Smooth muscle cell (in vitro differentiated cells): ENCODE data around the gene FBN1. TPM values are rescaled to one million over a fixed set of nuclear protein-coding genes. Genes with fewer than 3 reads are reported as not detected.
A peak's percentile ranks its signal among the peaks of the same experiment; 100 is the strongest.

Experiments used
- DNase-seq: peaks from one replicate; lab custom pipeline; 2025; ENCODE audit not compliant: unreplicated experiment; lab: John Stamatoyannopoulos, UW
- H2AFZ ChIP-seq: fragments of 200-600 bp; sonication (generic); 2 replicates; pipeline ENCODE4 v1.6.0; 2016; ENCODE audit warnings: antibody characterized with exemption, low read depth, mild to moderate bottlenecking
- H3F3A ChIP-seq: fragments of 200-600 bp; sonication (generic); 2 replicates; pipeline ENCODE4 v1.6.0; 2017; ENCODE audit warnings: antibody characterized with exemption, low read depth
- H3K27ac ChIP-seq: fragments of 200-600 bp; sonication (generic); 2 replicates; pipeline ENCODE4 v1.5.1; 2016; ENCODE audit warnings: low read depth, mild to moderate bottlenecking
- H3K27me3 ChIP-seq: fragments of 200-600 bp; sonication (generic); 2 replicates; pipeline ENCODE4 v1.6.1; 2016; ENCODE audit warnings: low read depth, mild to moderate bottlenecking
- H3K36me3 ChIP-seq: fragments of 200-600 bp; sonication (generic); 2 replicates; pipeline ENCODE4 v1.5.1; 2016; ENCODE audit warnings: low read depth
- H3K4me1 ChIP-seq: fragments of 200-600 bp; sonication (generic); 2 replicates; pipeline ENCODE4 v1.5.1; 2016; ENCODE audit warnings: low read depth
- H3K4me2 ChIP-seq: fragments of 200-600 bp; sonication (generic); 2 replicates; pipeline ENCODE4 v1.6.0; 2016; ENCODE audit warnings: mild to moderate bottlenecking
- H3K4me3 ChIP-seq: fragments of 200-600 bp; sonication (generic); 2 replicates; pipeline ENCODE4 v1.5.1; 2016; ENCODE audit warnings: mild to moderate bottlenecking
- H3K79me2 ChIP-seq: fragments of 200-600 bp; sonication (generic); 2 replicates; pipeline ENCODE4 v1.6.0; 2016; ENCODE audit warnings: low read depth, mild to moderate bottlenecking
- H3K9ac ChIP-seq: fragments of 200-600 bp; sonication (generic); 2 replicates; pipeline ENCODE4 v1.6.0; 2016; ENCODE audit warnings: low read depth
- H3K9me3 ChIP-seq: fragments of 200-600 bp; sonication (generic); replicated peaks from 2 replicates; pipeline ENCODE4 v1.5.1; 2016; ENCODE audit warnings: low read depth
- H4K20me1 ChIP-seq: fragments of 200-600 bp; sonication (generic); 2 replicates; pipeline ENCODE4 v1.6.0; 2016; ENCODE audit warnings: low read depth
- WGBS: methylation state at CpG from one replicate; pipeline ENCODE4 v1.1.7; 2016; ENCODE audit warnings: low lambda C conversion rate; 5-methylcytosine and 5-hydroxymethylcytosine counted together
- polyA plus RNA-seq: library from polyadenylated mRNA; unstranded; fragments of >200 nt; fragmentation: Nextera tagmentation; extraction: Ambion mirVana; gene quantifications from 2 replicates; pipeline ENCODE4 v1.2.1, GENCODE V29; 2016
- total RNA-seq: library from RNA; depleted of rRNA; stranded (reverse); fragments of >200 nt; gene quantifications from 2 replicates; pipeline ENCODE4 v1.2.3, GENCODE V29; 2014
- TF ChIP-seq, protein P1 (sequence below): fragments of 200-600 bp; sonication (generic); IDR thresholded peaks from 2 replicates; pipeline ENCODE4 v1.5.1; 2017; ENCODE audit warnings: borderline replicate concordance, mild to moderate bottlenecking, antibody characterized with exemption; ENCODE audit not compliant: insufficient read depth, poor library complexity, severe bottlenecking

The FBN1 gene
- total and polyA plus RNA-seq, 2 experiments from 2014 or later, result 137 to 330 TPM

DNA sequence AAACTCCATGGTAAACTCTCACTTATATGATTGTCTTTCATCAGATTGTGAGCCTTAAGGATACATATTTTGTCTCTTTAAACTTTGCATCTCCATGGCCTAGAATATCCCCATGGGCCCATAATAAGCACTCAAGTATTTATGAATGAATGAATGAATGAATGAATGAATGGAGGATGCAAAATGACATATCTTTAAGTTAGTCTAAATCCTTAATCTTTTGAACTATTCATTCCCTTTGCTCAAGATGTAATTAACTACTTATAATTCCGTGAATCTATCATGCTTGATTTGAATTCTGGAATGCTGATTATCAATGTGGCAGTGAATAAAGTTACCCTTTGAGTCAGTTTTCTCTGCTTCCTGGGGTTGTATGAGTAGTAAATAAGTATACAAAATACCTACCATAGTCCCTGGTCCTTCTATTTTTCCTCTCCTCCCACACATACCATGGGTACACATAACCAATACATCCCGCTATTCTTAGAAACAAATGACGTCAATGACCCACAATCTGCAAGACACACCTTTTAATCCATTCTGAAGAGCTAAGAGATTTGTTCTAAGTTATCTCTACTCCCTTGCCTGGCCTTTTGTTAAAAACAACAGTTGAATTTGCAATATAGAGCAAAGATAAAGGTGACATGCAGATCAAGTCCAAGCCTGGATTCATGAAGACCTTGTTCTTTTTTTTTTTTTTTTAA, 94.5 kb downstream of the FBN1 start:
- Histone ChIP-seq H3K4me2 (no peak overlapping the region), H4K20me1 (no peaks in the 10 kb centered on the region), H3K9ac (no peak overlapping the region), H3K27me3 (no peaks in the 10 kb centered on the region), H3K27ac (no peak overlapping the region), H3K36me3 (no peaks in the 10 kb centered on the region), H3F3A (peaks cover 15% of the 10 kb centered on the region), H3K9me3 (no peaks in the 10 kb centered on the region), H2AFZ (no peak overlapping the region), H3K79me2 (peaks cover 3% of the 10 kb centered on the region), H3K4me1 (peaks cover 38% of the 10 kb centered on the region), H3K4me3 (no peak overlapping the region)
- DNase-seq, result no peak
- TF ChIP-seq, protein P1, sequence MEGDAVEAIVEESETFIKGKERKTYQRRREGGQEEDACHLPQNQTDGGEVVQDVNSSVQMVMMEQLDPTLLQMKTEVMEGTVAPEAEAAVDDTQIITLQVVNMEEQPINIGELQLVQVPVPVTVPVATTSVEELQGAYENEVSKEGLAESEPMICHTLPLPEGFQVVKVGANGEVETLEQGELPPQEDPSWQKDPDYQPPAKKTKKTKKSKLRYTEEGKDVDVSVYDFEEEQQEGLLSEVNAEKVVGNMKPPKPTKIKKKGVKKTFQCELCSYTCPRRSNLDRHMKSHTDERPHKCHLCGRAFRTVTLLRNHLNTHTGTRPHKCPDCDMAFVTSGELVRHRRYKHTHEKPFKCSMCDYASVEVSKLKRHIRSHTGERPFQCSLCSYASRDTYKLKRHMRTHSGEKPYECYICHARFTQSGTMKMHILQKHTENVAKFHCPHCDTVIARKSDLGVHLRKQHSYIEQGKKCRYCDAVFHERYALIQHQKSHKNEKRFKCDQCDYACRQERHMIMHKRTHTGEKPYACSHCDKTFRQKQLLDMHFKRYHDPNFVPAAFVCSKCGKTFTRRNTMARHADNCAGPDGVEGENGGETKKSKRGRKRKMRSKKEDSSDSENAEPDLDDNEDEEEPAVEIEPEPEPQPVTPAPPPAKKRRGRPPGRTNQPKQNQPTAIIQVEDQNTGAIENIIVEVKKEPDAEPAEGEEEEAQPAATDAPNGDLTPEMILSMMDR, result no peak
- WGBS, result 84% methylated on average over 3 of the region's 3 CpGs

DNA sequence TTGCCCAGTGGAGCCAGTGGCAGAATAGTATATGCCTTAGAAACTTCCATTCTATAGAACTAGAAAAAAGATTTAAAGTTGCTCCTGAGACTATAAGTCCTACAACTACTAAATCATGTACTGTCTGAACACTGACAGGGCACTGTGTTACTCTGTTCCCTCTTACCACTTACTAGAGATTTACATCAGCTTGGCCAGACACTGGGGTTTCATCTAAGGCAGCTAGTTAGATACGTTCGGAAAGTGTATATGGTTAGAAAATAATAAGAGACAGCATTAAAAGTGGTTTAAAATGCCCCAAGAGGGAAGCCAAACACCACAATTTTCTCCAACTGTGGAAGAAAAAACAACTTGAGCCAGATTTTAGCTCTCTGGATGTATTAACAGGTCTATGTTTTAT, 97.1 kb downstream of the FBN1 start:
- Histone ChIP-seq H3K4me3 (no peak overlapping the region), H3K4me2 (peak overlapping the region; percentile 70), H3K4me1 (peaks cover 19% of the 10 kb centered on the region), H3K27ac (peak overlapping the region; percentile 84), H3K27me3 (no peaks in the 10 kb centered on the region), H3K9ac (no peak overlapping the region), H2AFZ (no peak overlapping the region), H3K9me3 (no peaks in the 10 kb centered on the region), H3K36me3 (no peaks in the 10 kb centered on the region), H4K20me1 (no peaks in the 10 kb centered on the region), H3F3A (peaks cover 8% of the 10 kb centered on the region), H3K79me2 (peaks cover 7% of the 10 kb centered on the region)
- no peak for DNase-seq
- TF ChIP-seq, protein P1, result no peak
- 71% methylated on average over 2 of the region's 2 CpGs for WGBS

DNA sequence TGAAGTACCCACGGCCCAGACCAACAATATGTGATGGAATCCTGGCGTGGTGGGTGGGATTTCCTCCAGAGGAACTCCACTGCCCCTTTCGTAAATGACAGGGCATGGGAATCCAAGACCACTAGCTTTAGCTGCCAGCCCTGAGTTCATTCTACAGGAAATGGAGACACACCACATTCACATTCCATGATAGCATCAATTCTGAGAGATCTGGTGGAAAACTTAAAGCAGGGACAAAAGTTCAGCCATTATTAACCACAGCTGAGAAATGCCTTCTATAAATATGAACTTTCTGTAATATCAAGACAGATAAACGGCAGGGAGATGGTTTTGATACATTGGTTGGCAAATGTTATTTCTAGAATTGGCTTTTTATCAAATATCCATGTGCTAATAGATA, 98.2 kb downstream of the FBN1 start:
- Histone ChIP-seq H3K4me3 (no peak overlapping the region), H4K20me1 (no peaks in the 10 kb centered on the region), H3K4me1 (peaks cover 13% of the 10 kb centered on the region), H3K79me2 (peaks cover 7% of the 10 kb centered on the region), H3K36me3 (no peaks in the 10 kb centered on the region), H3K27ac (peak overlapping the region; percentile 84), H3K9ac (peak overlapping the region; percentile 18), H3K4me2 (peak overlapping the region; percentile 70), H2AFZ (no peak overlapping the region), H3K9me3 (no peaks in the 10 kb centered on the region), H3K27me3 (no peaks in the 10 kb centered on the region), H3F3A (peaks cover 18% of the 10 kb centered on the region)
- no peak for DNase-seq
- WGBS, result 48% methylated on average over 4 of the region's 4 CpGs
- TF ChIP-seq, protein P1, result no peak

DNA sequence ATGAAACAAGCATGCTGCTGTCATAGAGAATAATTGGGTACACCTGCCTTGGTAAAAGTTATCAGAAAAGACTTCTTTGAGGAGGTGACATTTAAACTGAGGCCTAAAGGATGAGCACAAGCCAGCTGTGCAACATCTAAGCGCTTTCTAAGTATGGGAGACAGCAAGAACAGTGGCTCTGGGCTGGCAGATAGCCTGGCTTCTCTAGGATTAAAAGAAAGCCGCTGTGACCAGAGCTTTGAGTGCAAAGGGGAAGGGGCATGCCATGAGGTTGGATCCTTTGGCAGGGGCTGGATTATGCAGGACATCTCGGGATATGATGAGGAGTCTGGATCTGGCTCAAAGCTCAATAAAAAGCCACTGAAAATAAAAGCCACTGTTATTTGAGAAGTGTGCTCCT, 99.2 kb downstream of the FBN1 start:
- TF ChIP-seq, protein P1, result no peak
- no peak for DNase-seq
- Histone ChIP-seq H3K4me3 (no peak overlapping the region), H3K27ac (peak overlapping the region; percentile 84), H4K20me1 (no peaks in the 10 kb centered on the region), H3F3A (peaks cover 28% of the 10 kb centered on the region), H3K79me2 (peaks cover 6% of the 10 kb centered on the region), H3K27me3 (no peaks in the 10 kb centered on the region), H3K4me2 (peak overlapping the region; percentile 70), H3K36me3 (no peaks in the 10 kb centered on the region), H3K9me3 (no peaks in the 10 kb centered on the region), H3K4me1 (peaks cover 19% of the 10 kb centered on the region), H3K9ac (peak overlapping the region; percentile 18), H2AFZ (no peak overlapping the region)
- WGBS, result 22% methylated on average over 3 of the region's 3 CpGs
